Stomach smooth muscle (tissue), 2 donors: Measurements from ENCODE around the gene RCAN3.
"Not testable (repeated sequence)": the region's sequence is repeated elsewhere in the genome, so short reads cannot be mapped to it uniquely, and the experiment has no call there.

Experiments used
- H3K27ac ChIP-seq: one replicate; pipeline ENCODE4 v1.7.0; 2013; ENCODE audit warnings: mild to moderate bottlenecking, low read length, inconsistent platforms
- H3K27me3 ChIP-seq, 2 donors: one replicate each; pipeline ENCODE4 v1.7.0; 2013; ENCODE audit warnings: low read length in 2 of 2; ENCODE audit not compliant: insufficient read depth in 2 of 2, control insufficient read depth in 1 of 2
- H3K36me3 ChIP-seq, 2 donors: one replicate each; pipeline ENCODE4 v1.7.0; 2013; ENCODE audit warnings: low read length in 2 of 2; ENCODE audit not compliant: control insufficient read depth in 2 of 2, insufficient read depth in 2 of 2
- H3K4me1 ChIP-seq: one replicate; pipeline ENCODE4 v1.7.0; 2013; ENCODE audit warnings: low read length; ENCODE audit not compliant: control insufficient read depth, insufficient read depth
- H3K4me3 ChIP-seq, 2 donors: one replicate each; pipeline ENCODE4 v1.7.0; 2013; ENCODE audit warnings: low read length in 2 of 2
- H3K9ac ChIP-seq, 2 donors: one replicate each; pipeline ENCODE4 v1.7.0; 2013; ENCODE audit warnings: low read length in 2 of 2, mild to moderate bottlenecking in 1 of 2
- H3K9me3 ChIP-seq, 2 donors: one replicate each; pipeline ENCODE4 v1.7.0; 2013; ENCODE audit warnings: low read length in 2 of 2; ENCODE audit not compliant: control insufficient read depth in 2 of 2
- donor health status: healthy.
- donor health status: Pancreatic carcinoma.

Gene RCAN3

DNA sequence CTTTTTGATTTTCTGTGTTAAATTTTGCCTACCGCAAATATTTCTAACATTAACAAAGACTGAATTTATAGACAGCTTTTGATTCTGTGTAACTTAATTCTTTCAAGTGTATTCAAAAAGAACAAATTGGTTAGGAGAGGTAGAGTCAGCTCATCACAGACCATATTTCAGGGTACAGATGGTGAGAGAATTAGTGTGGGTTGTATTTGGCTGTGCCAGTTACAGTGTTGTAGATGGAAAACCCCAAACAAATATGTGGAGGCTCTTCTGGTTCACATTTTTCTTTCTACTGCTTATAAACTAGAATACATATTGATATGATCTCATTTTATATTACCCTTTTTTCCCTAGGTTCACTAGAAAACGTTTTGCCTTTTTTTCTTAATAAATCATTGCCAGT, 11.1 kb downstream of the RCAN3 start:
- no peaks in the 10 kb centered on the region for H3K27me3 ChIP-seq
- no peaks in the 10 kb centered on the region for H3K36me3 ChIP-seq
- no peak overlapping the region for H3K27ac ChIP-seq
- no peaks in the 10 kb centered on the region for H3K4me1 ChIP-seq
- no peak overlapping the region for H3K9ac ChIP-seq
- H3K9me3 ChIP-seq: peaks cover 0 to 6% of the 10 kb centered on the region in 2 donors
- no peak overlapping the region for H3K4me3 ChIP-seq

- Histone ChIP-seq H3K36me3 (no peaks in the 10 kb centered on the region), H3K9me3 (peaks cover 0 to 6% of the 10 kb centered on the region in 2 donors), H3K27me3 (no peaks in the 10 kb centered on the region), H3K4me1 (no peaks in the 10 kb centered on the region), H3K9ac (no peak overlapping the region), H3K4me3 (no peak overlapping the region), H3K27ac (no peak overlapping the region)
Measured at GRCh38 chr1:24514946-24515345, 12.3 kb downstream of the RCAN3 start.

- H3K4me1 ChIP-seq, H3K9me3 ChIP-seq, H3K27me3 ChIP-seq, H3K36me3 ChIP-seq, H3K4me3 ChIP-seq, H3K9ac ChIP-seq, H3K27ac ChIP-seq: not testable (repeated sequence)
Measured at GRCh38 chr1:24515671-24516209, 13.1 kb downstream of the RCAN3 start.

DNA sequence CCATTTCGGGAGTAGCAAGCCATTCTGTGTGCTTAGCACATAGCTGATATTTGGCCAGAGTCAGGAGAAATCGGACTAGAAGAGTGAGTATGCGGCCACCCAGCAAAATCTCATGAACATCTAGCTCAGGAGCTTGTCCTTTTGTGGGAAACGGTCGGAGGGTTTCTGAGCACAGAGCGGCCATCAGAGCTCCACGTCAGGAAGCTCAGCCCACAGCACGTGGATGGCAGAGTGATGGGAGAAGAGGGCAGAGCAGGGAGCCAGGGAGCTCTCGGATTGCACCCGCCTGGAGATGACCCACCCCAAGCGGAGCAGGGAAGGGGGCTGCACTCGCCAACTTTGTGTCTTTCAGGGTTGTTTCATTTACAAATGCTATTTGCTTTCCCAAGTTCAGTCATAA, 13.9 kb downstream of the RCAN3 start:
- Histone ChIP-seq H3K36me3 (no peaks in the 10 kb centered on the region), H3K9ac (no peak overlapping the region), H3K4me3 (no peak overlapping the region)

DNA sequence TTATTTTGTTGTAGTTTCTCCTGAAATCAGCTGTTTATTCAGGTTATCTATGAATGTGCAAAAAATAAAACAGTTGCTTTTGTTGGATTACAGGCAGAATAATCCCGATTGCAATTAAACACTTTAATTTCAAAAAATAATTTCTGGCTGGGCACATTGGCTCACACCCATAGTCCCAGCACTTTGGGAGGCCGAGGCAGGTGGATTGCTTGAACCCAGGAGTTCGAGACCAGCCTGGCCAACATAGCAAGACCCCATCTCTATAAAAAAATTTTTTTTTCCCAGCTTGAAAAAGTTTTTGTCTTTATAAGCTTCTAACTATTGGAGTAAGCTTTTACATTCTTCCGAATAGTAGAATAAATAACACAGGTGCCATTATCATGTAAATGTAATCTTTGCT, 15.3 kb downstream of the RCAN3 start:
- no peaks in the 10 kb centered on the region for H3K9me3 ChIP-seq

More for the DNA sequence above, 13.9 kb downstream of the RCAN3 start:
- H3K27ac ChIP-seq: no peak overlapping the region
- H3K27me3 ChIP-seq: no peaks in the 10 kb centered on the region
- H3K4me1 ChIP-seq: no peaks in the 10 kb centered on the region
- H3K9me3 ChIP-seq: no peaks in the 10 kb centered on the region

GRCh38 chr1:24520282-24520681, 17.6 kb downstream of the RCAN3 start:
- H3K27ac ChIP-seq, H3K4me1 ChIP-seq, H3K36me3 ChIP-seq, H3K9me3 ChIP-seq, H3K9ac ChIP-seq, H3K27me3 ChIP-seq, H3K4me3 ChIP-seq: not testable (repeated sequence)

More for the DNA sequence above, 15.3 kb downstream of the RCAN3 start:
- Histone ChIP-seq H3K27ac (no peak overlapping the region), H3K9ac (no peak overlapping the region), H3K4me3 (no peak overlapping the region), H3K4me1 (no peaks in the 10 kb centered on the region), H3K27me3 (no peaks in the 10 kb centered on the region), H3K36me3 (no peaks in the 10 kb centered on the region)

GRCh38 chr1:24525606-24526005, 23.0 kb downstream of the RCAN3 start:
- no peaks in the 10 kb centered on the region for H3K4me1 ChIP-seq
- no peaks in the 10 kb centered on the region for H3K27me3 ChIP-seq
- H3K9me3 ChIP-seq: no peaks in the 10 kb centered on the region
- H3K9ac ChIP-seq: no peak overlapping the region
- H3K27ac ChIP-seq: no peak overlapping the region
- H3K4me3 ChIP-seq: no peak overlapping the region
- H3K36me3 ChIP-seq: peaks cover 0 to 4% of the 10 kb centered on the region in 2 donors

- Histone ChIP-seq H3K27ac (no peak overlapping the region), H3K9me3 (no peaks in the 10 kb centered on the region), H3K4me3 (no peak overlapping the region), H3K36me3 (peaks cover 0 to 4% of the 10 kb centered on the region in 2 donors), H3K27me3 (no peaks in the 10 kb centered on the region), H3K9ac (no peak overlapping the region), H3K4me1 (no peaks in the 10 kb centered on the region)
Measured at GRCh38 chr1:24526045-24526444, 23.4 kb downstream of the RCAN3 start.

DNA sequence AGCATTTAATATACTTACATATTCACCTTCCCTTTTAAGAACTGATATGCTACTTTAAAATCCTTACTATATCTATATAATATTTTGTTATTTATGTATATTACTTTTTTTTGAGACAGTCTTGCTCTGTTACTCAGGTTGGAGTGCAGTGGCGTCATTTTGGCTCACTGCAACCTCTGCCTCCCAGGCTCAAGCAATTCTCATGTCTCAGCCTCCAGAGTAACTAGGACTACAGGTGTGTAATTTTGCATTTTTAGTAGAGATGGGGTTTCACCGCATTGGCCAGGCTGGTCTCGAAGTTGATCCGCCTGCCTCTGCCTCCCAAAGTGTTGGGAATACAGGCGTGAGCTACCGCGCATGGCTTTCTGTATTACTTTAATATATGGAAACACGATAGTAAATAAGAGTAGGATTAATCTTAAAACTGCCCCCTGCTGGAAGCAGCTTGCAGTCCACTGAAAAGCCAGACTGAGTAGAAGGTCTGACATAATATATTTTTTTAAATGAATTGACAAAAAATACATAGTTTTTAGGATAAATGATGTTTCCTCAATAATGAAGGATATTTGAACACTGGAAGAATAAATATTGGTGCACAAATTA, 24.4 kb downstream of the RCAN3 start:
- Histone ChIP-seq H3K4me1 (no peaks in the 10 kb centered on the region), H3K27me3 (no peaks in the 10 kb centered on the region), H3K4me3 (no peak overlapping the region), H3K9ac (no peak overlapping the region), H3K36me3 (peaks cover 0 to 4% of the 10 kb centered on the region in 2 donors), H3K27ac (no peak overlapping the region), H3K9me3 (no peaks in the 10 kb centered on the region)

DNA sequence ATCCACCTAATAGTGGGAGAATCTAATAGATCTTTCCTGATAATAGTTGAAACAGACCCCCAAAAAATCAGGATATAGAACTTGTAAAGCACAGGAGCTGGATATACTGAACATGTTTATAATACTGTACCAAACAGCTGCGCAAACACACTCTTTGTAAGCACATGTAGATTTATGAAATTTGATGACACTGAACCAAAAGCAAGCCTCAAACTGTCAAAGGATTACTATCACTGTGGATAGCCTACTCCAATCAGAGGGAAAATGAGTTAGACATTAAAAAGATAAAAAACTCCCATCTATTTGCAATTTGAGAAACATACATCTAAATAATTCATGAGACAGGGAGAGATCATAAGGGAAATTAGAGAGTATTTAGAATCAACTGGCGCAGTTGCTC, 26.1 kb downstream of the RCAN3 start:
- peaks cover 2 to 4% of the 10 kb centered on the region in 2 donors for H3K36me3 ChIP-seq
- H3K4me3 ChIP-seq: no peak overlapping the region
- no peak overlapping the region for H3K9ac ChIP-seq
- H3K27ac ChIP-seq: no peak overlapping the region
- H3K9me3 ChIP-seq: no peaks in the 10 kb centered on the region
- no peaks in the 10 kb centered on the region for H3K4me1 ChIP-seq
- H3K27me3 ChIP-seq: no peaks in the 10 kb centered on the region

DNA sequence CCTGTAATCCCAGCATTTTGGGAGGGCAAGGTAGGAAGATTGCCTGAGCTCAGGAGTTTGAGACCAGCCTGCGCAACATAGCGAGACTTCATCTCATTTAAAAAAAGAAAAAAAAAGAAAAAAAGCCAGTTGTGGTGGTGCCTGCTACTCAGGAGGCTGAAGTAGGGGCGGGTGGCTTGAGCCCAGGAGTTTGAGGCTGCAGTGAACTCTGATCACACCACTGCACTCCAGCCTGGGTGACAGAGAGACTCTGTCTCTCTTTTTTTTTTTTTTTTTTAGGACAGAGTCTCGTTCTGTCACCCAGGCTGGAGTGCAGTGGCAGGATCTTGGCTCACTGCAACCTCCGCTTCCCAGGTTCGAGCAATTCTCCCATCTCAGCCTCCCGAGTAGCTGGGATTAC, 26.7 kb downstream of the RCAN3 start:
- H3K4me1 ChIP-seq, H3K36me3 ChIP-seq, H3K9ac ChIP-seq, H3K27ac ChIP-seq, H3K4me3 ChIP-seq, H3K9me3 ChIP-seq, H3K27me3 ChIP-seq: not testable (repeated sequence)
